Stimulated activated memory B cell treated with anti-CD40 and anti-IgM and Interleukin-4, amounts not matched to agents 10 μg/mL and 1 μg/mL and 100 μg/mL, for 72 hours (primary cell): ENCODE results near the gene GSAP.

Experiments
- ATAC-seq: fragments of 150-1000 bp; cut with Tn5 transposase; 2 replicates; pipeline ENCODE4 v1.10.0; 2021
- H3K27ac Mint-ChIP-seq: one replicate; pipeline ENCODE4 v1.8.0; 2022; ENCODE audit warnings: mild to moderate bottlenecking, mixed read lengths
- H3K27me3 Mint-ChIP-seq: one replicate; pipeline ENCODE4 v1.8.0; 2022; ENCODE audit warnings: mixed read lengths
- H3K36me3 Mint-ChIP-seq: one replicate; pipeline ENCODE4 v1.8.0; 2022; ENCODE audit warnings: mixed read lengths
- H3K4me1 Mint-ChIP-seq: one replicate; pipeline ENCODE4 v1.8.0; 2022; ENCODE audit warnings: mixed read lengths
- H3K4me3 Mint-ChIP-seq: one replicate; pipeline ENCODE4 v1.8.0; 2022; ENCODE audit warnings: mild to moderate bottlenecking, moderate library complexity, mixed read lengths
- H3K9me3 Mint-ChIP-seq: one replicate; pipeline ENCODE4 v1.8.0; 2022; ENCODE audit warnings: mixed read lengths

Gene GSAP

GRCh38 chr7:77404641-77405040 lies 11.5 kb downstream of the GSAP start:
- Mint-ChIP-seq H3K9me3 (no peaks in the 10 kb centered on the region), H3K27me3 (no peaks in the 10 kb centered on the region), H3K4me3 (no peak overlapping the region), H3K27ac (peak overlapping the region; percentile 53), H3K4me1 (peaks cover 37% of the 10 kb centered on the region), H3K36me3 (peaks cover 20% of the 10 kb centered on the region)
- ATAC-seq = no peak

- peaks cover 20% of the 10 kb centered on the region for H3K36me3 Mint-ChIP-seq
Observed at GRCh38 chr7:77403957-77404356, 12.2 kb downstream of the GSAP start.

GRCh38 chr7:77402818-77403217 lies 13.3 kb downstream of the GSAP start:
- Mint-ChIP-seq H3K4me3 (no peak overlapping the region), H3K27ac (no peak overlapping the region)
- ATAC-seq = no peak

More at GRCh38 chr7:77403957-77404356, 12.2 kb downstream of the GSAP start:
- Mint-ChIP-seq H3K27ac (peak overlapping the region; percentile 53), H3K4me3 (no peak overlapping the region), H3K9me3 (no peaks in the 10 kb centered on the region), H3K4me1 (peaks cover 39% of the 10 kb centered on the region), H3K27me3 (no peaks in the 10 kb centered on the region)
- ATAC-seq = no peak

GRCh38 chr7:77401002-77401401 lies 15.1 kb downstream of the GSAP start:
- ATAC-seq = no peak
- Mint-ChIP-seq H3K27ac (peak overlapping the region; percentile 58), H3K4me3 (no peak overlapping the region), H3K4me1 (peaks cover 29% of the 10 kb centered on the region), H3K27me3 (no peaks in the 10 kb centered on the region), H3K36me3 (peaks cover 30% of the 10 kb centered on the region), H3K9me3 (no peaks in the 10 kb centered on the region)

More at GRCh38 chr7:77402818-77403217, 13.3 kb downstream of the GSAP start:
- peaks cover 29% of the 10 kb centered on the region for H3K4me1 Mint-ChIP-seq
- no peaks in the 10 kb centered on the region for H3K27me3 Mint-ChIP-seq
- H3K9me3 Mint-ChIP-seq = no peaks in the 10 kb centered on the region
- peaks cover 20% of the 10 kb centered on the region for H3K36me3 Mint-ChIP-seq

GRCh38 chr7:77399816-77400215 lies 16.3 kb downstream of the GSAP start:
- Mint-ChIP-seq H3K4me1 (peaks cover 39% of the 10 kb centered on the region), H3K4me3 (no peak overlapping the region), H3K27ac (peak overlapping the region; percentile 59), H3K27me3 (no peaks in the 10 kb centered on the region), H3K36me3 (peaks cover 40% of the 10 kb centered on the region), H3K9me3 (no peaks in the 10 kb centered on the region)
- ATAC-seq = peak; percentile 71

DNA sequence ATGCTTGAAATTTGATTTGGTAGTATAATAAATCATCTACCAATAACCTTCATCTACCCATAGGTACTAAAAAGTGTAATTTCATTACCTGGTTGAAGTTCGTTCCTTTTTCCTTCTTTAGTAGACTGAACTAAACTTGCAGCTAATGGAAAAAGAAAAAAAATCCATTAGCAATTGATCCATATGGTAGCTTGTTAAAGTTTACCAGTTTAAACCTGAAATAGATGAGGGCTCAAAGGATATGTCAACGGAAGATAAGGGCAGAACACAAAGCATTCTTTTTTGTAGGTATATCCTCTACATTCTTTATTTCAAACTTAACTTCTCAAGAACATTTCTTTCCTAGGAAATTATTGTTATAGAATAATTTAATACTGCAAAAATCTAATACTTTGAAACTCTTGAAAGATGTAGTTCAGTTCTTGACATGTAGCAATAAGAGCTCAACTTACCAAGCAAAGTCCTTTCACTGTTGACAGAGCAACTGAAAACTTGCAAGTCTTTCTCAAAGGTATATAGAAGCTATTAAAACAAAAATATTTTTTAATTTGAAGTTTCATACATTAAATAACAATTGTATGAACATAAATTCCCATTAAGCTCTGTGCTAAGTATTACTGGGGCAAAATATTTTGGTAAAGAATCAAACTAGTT lies 19.1 kb downstream of the GSAP start:
- no peak overlapping the region for H3K4me3 Mint-ChIP-seq
- H3K27me3 Mint-ChIP-seq = no peaks in the 10 kb centered on the region
- H3K27ac Mint-ChIP-seq = no peak overlapping the region
- H3K4me1 Mint-ChIP-seq = peaks cover 67% of the 10 kb centered on the region
- H3K9me3 Mint-ChIP-seq = no peaks in the 10 kb centered on the region
- no peak for ATAC-seq
- H3K36me3 Mint-ChIP-seq = peaks cover 44% of the 10 kb centered on the region

DNA sequence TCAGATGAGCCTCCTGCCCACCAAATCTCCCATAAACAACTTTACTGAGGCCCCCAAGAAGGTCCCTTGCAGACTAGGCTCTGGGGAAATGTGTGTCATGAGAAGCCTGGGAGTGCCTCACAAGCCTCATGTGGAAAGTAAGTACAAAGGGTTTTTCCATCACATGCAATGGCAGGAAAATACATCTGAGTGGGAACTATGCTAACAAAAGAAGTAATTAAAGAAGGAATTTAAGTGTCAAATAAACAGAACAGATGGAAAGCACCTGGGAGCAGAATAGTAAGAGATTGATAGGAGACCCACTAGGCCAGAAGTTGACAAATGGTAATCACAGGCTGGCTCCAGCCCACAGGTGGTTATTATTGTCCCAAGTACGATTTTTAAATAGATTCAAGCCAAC lies 20.5 kb downstream of the GSAP start:
- no peaks in the 10 kb centered on the region for H3K9me3 Mint-ChIP-seq
- H3K4me1 Mint-ChIP-seq = peaks cover 65% of the 10 kb centered on the region
- H3K4me3 Mint-ChIP-seq = no peak overlapping the region
- peak overlapping the region; percentile 70 for H3K27ac Mint-ChIP-seq
- no peaks in the 10 kb centered on the region for H3K27me3 Mint-ChIP-seq
- H3K36me3 Mint-ChIP-seq = peaks cover 43% of the 10 kb centered on the region
- no peak for ATAC-seq

DNA sequence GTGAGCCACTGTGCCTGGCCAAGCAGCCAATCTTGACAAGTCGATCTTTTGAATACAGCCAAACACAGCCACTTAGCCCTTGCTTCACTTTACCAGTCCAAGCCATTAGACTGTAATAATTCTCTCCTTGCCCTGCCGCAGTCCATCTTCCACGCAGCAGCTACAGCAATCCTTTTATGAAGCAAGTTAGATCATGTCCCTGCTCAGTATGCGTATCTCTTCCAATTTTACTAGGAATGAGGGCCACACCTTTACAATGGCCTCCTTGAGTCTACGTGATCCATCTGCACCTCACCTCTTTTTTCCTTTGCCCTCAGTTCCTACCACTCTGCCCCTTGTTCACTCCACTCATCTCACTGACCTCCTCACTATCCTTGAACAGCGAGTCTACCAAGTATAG lies 22.2 kb downstream of the GSAP start:
- no peaks in the 10 kb centered on the region for H3K9me3 Mint-ChIP-seq
- H3K4me3 Mint-ChIP-seq = peak overlapping the region; percentile 3

GRCh38 chr7:77393261-77393660 lies 22.9 kb downstream of the GSAP start:
- Mint-ChIP-seq H3K27ac (peak overlapping the region; percentile 70), H3K27me3 (no peaks in the 10 kb centered on the region), H3K4me1 (peaks cover 47% of the 10 kb centered on the region), H3K4me3 (peak overlapping the region; percentile 1), H3K36me3 (peaks cover 48% of the 10 kb centered on the region), H3K9me3 (no peaks in the 10 kb centered on the region)
- ATAC-seq = peak; percentile 91

More for the DNA sequence above, 22.2 kb downstream of the GSAP start:
- ATAC-seq = no peak
- Mint-ChIP-seq H3K27me3 (no peaks in the 10 kb centered on the region), H3K4me1 (peaks cover 48% of the 10 kb centered on the region), H3K27ac (peak overlapping the region; percentile 70), H3K36me3 (peaks cover 44% of the 10 kb centered on the region)

GRCh38 chr7:77391230-77391629 lies 24.9 kb downstream of the GSAP start:
- Mint-ChIP-seq H3K27me3 (no peaks in the 10 kb centered on the region), H3K36me3 (peaks cover 51% of the 10 kb centered on the region), H3K4me3 (peak overlapping the region; percentile 31), H3K4me1 (peaks cover 60% of the 10 kb centered on the region), H3K9me3 (no peaks in the 10 kb centered on the region), H3K27ac (peak overlapping the region; percentile 70)
- peak; percentile 90 for ATAC-seq

GRCh38 chr7:77388055-77388641 lies 28.0 kb downstream of the GSAP start:
- H3K27ac Mint-ChIP-seq = peak overlapping the region; percentile 70
- no peak for ATAC-seq
- no peak overlapping the region for H3K4me3 Mint-ChIP-seq
- H3K36me3 Mint-ChIP-seq = peaks cover 53% of the 10 kb centered on the region
- no peaks in the 10 kb centered on the region for H3K9me3 Mint-ChIP-seq
- peaks cover 33% of the 10 kb centered on the region for H3K4me1 Mint-ChIP-seq
- H3K27me3 Mint-ChIP-seq = no peaks in the 10 kb centered on the region

DNA sequence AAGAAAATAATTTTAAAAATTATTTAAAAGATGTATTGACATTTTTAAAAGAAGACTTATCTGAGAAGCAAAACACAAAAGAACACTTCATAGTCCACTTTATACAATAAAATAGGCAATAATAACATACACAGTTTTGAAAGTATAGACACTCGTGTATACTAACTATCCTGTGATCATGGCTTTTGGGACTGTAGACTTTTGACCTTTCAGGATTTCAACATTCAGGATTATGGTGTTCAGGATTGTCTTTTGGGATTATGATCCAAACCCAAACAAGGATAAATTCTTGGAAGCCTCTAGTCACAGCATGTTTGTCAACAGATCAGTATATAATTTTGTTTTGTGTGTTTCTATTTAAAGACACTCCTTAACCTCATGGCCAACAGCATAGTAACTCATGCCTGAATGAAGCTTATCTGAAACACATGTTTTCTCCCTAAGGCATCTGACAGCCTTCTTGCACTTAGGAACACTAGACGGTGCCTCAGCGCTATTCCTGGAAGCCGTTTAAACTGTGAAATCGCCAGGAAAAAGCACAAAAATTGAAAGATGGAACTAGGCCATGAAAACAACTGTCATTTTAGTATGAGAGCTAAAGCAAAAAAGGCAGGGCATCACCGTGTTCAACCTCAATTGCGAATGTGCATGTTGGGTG lies 29.9 kb downstream of the GSAP start:
- ATAC-seq = no peak
- H3K27ac Mint-ChIP-seq = no peak overlapping the region
- peaks cover 23% of the 10 kb centered on the region for H3K4me1 Mint-ChIP-seq
- no peak overlapping the region for H3K4me3 Mint-ChIP-seq
- H3K9me3 Mint-ChIP-seq = no peaks in the 10 kb centered on the region
- H3K27me3 Mint-ChIP-seq = no peaks in the 10 kb centered on the region
- peaks cover 60% of the 10 kb centered on the region for H3K36me3 Mint-ChIP-seq

DNA sequence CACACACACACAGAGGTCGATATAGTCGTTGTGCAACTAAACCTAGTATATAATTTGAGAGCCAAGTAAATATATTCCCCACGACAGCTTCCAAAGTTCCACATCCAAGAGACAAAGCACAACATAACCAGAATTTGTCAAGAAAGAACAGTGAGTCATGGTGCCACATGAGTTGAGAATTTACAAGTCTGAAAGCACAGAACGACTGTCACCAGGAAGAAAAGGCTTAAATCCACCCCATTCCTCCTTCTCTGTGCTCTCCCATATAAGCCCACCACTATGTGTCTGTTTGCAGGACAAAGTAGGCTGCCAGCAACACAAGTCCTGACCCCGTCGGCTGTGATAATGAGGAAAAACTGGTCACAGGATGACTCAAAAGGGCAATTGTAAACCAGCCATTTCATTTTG lies 32.8 kb downstream of the GSAP start:
- Mint-ChIP-seq H3K36me3 (peaks cover 68% of the 10 kb centered on the region), H3K9me3 (no peaks in the 10 kb centered on the region), H3K27ac (peak overlapping the region; percentile 2), H3K4me1 (peaks cover 20% of the 10 kb centered on the region), H3K27me3 (no peaks in the 10 kb centered on the region), H3K4me3 (no peak overlapping the region)
- no peak for ATAC-seq

- Mint-ChIP-seq H3K36me3 (peaks cover 70% of the 10 kb centered on the region), H3K9me3 (no peaks in the 10 kb centered on the region), H3K27me3 (no peaks in the 10 kb centered on the region), H3K4me3 (no peak overlapping the region), H3K4me1 (peaks cover 13% of the 10 kb centered on the region), H3K27ac (peak overlapping the region; percentile 2)
- no peak for ATAC-seq
Observed at GRCh38 chr7:77382532-77382931, 33.6 kb downstream of the GSAP start.

DNA sequence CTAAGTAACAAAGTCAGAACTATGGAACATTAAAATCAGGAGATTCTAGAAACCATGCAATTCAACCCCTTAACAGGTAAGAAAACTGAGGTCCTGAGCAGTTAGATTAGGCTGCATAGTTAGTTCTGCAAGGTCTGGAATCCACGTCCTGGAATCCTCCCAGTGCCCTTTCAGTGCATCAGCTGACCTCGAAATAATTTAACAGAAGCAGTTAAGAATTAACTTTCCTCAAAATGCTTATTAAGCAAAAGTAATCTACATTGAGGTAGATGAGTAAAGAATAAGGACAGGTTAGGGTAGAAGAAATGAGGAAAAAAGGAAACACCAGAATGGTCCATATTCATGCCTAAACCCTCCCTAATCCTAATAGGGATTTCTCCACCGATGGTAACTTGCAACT lies 37.6 kb downstream of the GSAP start:
- Mint-ChIP-seq H3K4me1 (peaks cover 8% of the 10 kb centered on the region), H3K4me3 (no peak overlapping the region), H3K9me3 (no peaks in the 10 kb centered on the region), H3K27ac (no peak overlapping the region), H3K36me3 (peaks cover 65% of the 10 kb centered on the region), H3K27me3 (no peaks in the 10 kb centered on the region)
- ATAC-seq = no peak

DNA sequence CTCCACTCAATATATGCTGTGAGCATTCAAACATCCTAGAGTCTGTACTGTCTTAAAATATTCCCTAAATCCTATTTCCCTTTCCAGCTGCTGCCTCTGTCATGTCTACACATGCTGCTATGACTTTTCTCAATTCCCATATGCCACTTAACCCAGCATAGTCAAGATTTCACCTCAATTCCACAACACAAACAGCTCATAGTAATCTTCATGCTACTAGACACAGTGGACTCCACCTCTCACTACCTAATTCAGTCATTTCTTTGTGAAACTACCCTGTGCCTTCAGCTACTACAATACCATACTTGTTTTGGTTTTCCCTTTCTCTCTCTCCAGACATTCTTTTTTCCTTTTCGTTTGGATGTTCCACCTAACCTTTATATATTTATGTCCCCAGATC lies 45.5 kb downstream of the GSAP start:
- Mint-ChIP-seq H3K27ac (peak overlapping the region; percentile 9), H3K4me3 (no peak overlapping the region), H3K9me3 (peaks cover 5% of the 10 kb centered on the region), H3K36me3 (peaks cover 50% of the 10 kb centered on the region), H3K4me1 (peaks cover 12% of the 10 kb centered on the region), H3K27me3 (no peaks in the 10 kb centered on the region)
- no peak for ATAC-seq
